HepG2 (cell line): ENCODE results near the gene IKBKE. TPM values are rescaled to one million over a fixed set of nuclear protein-coding genes. Genes with fewer than 3 reads are reported as not detected.

Source experiments
- ATAC-seq: fragments of 200-7000 bp; cut with Tn5 transposase; 3 replicates; pipeline ENCODE4 v1.9.1; 2020; ENCODE audit warnings: mild to moderate bottlenecking, moderate library complexity
- BruUV-seq: library from RNA; stranded (reverse); fragments of 400-500 nt; replicated peaks from 2 replicates; lab custom pipeline; 2021; lab: Mats Ljungman, UMichigan
- CTCF ChIA-PET: fragments of 300-600 bp; formaldehyde crosslinking; extraction: SDS; loops from one replicate; lab custom pipeline; 2021; ENCODE audit warnings: low total read pairs, inconsistent platforms, low intra/inter-chr PET ratio; lab: Yijun Ruan, JAX
- POLR2A ChIA-PET: fragments of 350-600 bp; sonication (Branson Sonifier 250); formaldehyde crosslinking; loops from one replicate; lab custom pipeline; 2020; ENCODE audit warnings: antibody characterized with exemption, inconsistent platforms; lab: Yijun Ruan, JAX
- DNase-seq: peaks from one replicate; pipeline ENCODE4 v3.0.0-alpha.2; 2015; ENCODE audit warnings: low spot score
- FAIRE-seq: peaks from 3 replicates; lab custom pipeline; 2011; peaks lifted over from hg19 to GRCh38; lab: Jason Lieb, UNC
- H2AFZ ChIP-seq: one replicate; pipeline ENCODE4 v1.6.1; 2011; ENCODE audit warnings: low read length, inconsistent platforms
- H3K27ac ChIP-seq: fragments of 300-600 bp; 3 replicates; pipeline ENCODE4 v1.8.0; 2011; ENCODE audit warnings: mixed run types, mild to moderate bottlenecking, mixed read lengths, low read length, inconsistent platforms; ENCODE audit not compliant: insufficient read depth; ENCODE audit errors: extremely low read length
- H3K27me3 ChIP-seq, 2 experiments: fragments of 200-600 bp in 1 of 2; 2 replicates in 1 of 2; 3 replicates in 1 of 2; pipeline versions ENCODE4 v1.6.0 to v1.8.0; 2011; ENCODE audit warnings: low read length in 2 of 2, mild to moderate bottlenecking in 2 of 2, moderate library complexity in 2 of 2, inconsistent platforms in 1 of 2; ENCODE audit not compliant: insufficient read depth in 2 of 2, control insufficient read depth in 1 of 2
- H3K36me3 ChIP-seq, 2 experiments: fragments of 200-600 bp in 1 of 2; replicated peaks in 1 of 2; 2 replicates in 1 of 2; 3 replicates in 1 of 2; pipeline versions ENCODE4 v1.5.1 to v1.8.0; 2011; ENCODE audit warnings: low read length in 2 of 2, inconsistent platforms in 1 of 2; ENCODE audit not compliant: insufficient read depth in 2 of 2, control insufficient read depth in 1 of 2
- H3K4me1 ChIP-seq: 2 replicates; pipeline ENCODE4 v1.5.1; 2012; ENCODE audit warnings: low read length, inconsistent platforms; ENCODE audit not compliant: insufficient read depth
- H3K4me2 ChIP-seq: 2 replicates; pipeline ENCODE4 v1.6.0; 2011; ENCODE audit warnings: low read depth, low read length, inconsistent platforms
- H3K4me3 ChIP-seq, 3 experiments: fragments of 200-600 bp in 1 of 3; sonication (generic), shearing (Covaris generic) in 1 of 3; replicated peaks in 1 of 3; 2 replicates each; pipeline ENCODE4 v1.5.1; 2011 to 2016; ENCODE audit warnings: low read length in 3 of 3, inconsistent platforms in 2 of 3, low read depth in 2 of 3, mild to moderate bottlenecking in 2 of 3, control low read depth in 1 of 3, mixed read lengths in 1 of 3; ENCODE audit not compliant: insufficient read depth in 1 of 3
- H3K79me2 ChIP-seq: one replicate; pipeline ENCODE4 v1.6.1; 2011; ENCODE audit warnings: low read length, inconsistent platforms; ENCODE audit not compliant: insufficient read depth
- H3K9ac ChIP-seq: 2 replicates; pipeline ENCODE4 v1.6.0; 2011; ENCODE audit warnings: mild to moderate bottlenecking, low read depth, low read length, inconsistent platforms; ENCODE audit not compliant: insufficient read depth
- H3K9me3 ChIP-seq: 2 replicates; pipeline ENCODE4 v1.5.1; 2012; ENCODE audit warnings: mild to moderate bottlenecking, low read length
- H4K20me1 ChIP-seq: 2 replicates; pipeline ENCODE4 v1.6.0; 2011; ENCODE audit warnings: inconsistent platforms, mild to moderate bottlenecking, low read length, moderate library complexity; ENCODE audit not compliant: insufficient read depth
- DNMT1 ChIP-seq: sonication (generic); formaldehyde crosslinking; IDR thresholded peaks from 2 replicates; pipeline ENCODE4 v1.5.1; 2020; ENCODE audit warnings: mild to moderate bottlenecking, missing genetic modification reagents
- FOXM1 ChIP-seq: sonication (generic); formaldehyde crosslinking; IDR thresholded peaks from 2 replicates; pipeline ENCODE4 v1.5.0; 2020; ENCODE audit warnings: missing genetic modification reagents
- MED8 ChIP-seq: sonication (generic); formaldehyde crosslinking; IDR thresholded peaks from 2 replicates; pipeline ENCODE4 v1.8.1; 2023; ENCODE audit warnings: mild to moderate bottlenecking, missing genetic modification reagents; ENCODE audit not compliant: insufficient replicate concordance
- RARA ChIP-seq: IDR thresholded peaks from 2 replicates; pipeline ENCODE4 v1.6.1; 2016; ENCODE audit warnings: missing genetic modification reagents, missing compliant biosample characterization
- SALL1 ChIP-seq: sonication (generic); formaldehyde crosslinking; IDR thresholded peaks from 2 replicates; pipeline ENCODE4 v1.8.0; 2022; ENCODE audit warnings: mild to moderate bottlenecking, missing genetic modification reagents
- TAF1 ChIP-seq: sonication (generic); formaldehyde crosslinking; IDR thresholded peaks from 2 replicates; pipeline ENCODE4 v1.4.0; 2020; ENCODE audit warnings: missing genetic modification reagents
- THYN1 ChIP-seq: sonication (generic); formaldehyde crosslinking; IDR thresholded peaks from 2 replicates; pipeline ENCODE4 v1.8.1; 2023; ENCODE audit warnings: low read depth, mild to moderate bottlenecking, moderate library complexity, missing genetic modification reagents, borderline replicate concordance
- ZNF235 ChIP-seq: sonication (generic); formaldehyde crosslinking; IDR thresholded peaks from 2 replicates; pipeline ENCODE4 v1.8.1; 2023; ENCODE audit warnings: mild to moderate bottlenecking, missing genetic modification reagents, borderline replicate concordance
- ZNF343 ChIP-seq: sonication (generic); formaldehyde crosslinking; IDR thresholded peaks from 2 replicates; pipeline ENCODE4 v1.4.0; 2020; ENCODE audit warnings: mild to moderate bottlenecking, missing genetic modification reagents
- WGBS: methylation state at CpG from one replicate; pipeline ENCODE4 v1.1.6; 2017; ENCODE audit warnings: low lambda C conversion rate; 5-methylcytosine and 5-hydroxymethylcytosine counted together
- in situ Hi-C: cut with HindIII; loops from 2 replicates; pipeline ENCODE4 v1.10.0; 2017; ENCODE audit warnings: low pct_unique_long_range_greater_than_20kb; ENCODE audit not compliant: extremely low pct_ligation_motif_present
- intact Hi-C: fragments of 100-400 bp; cut with micrococcal nuclease; formaldehyde crosslinking; loops from one replicate; pipeline ENCODE4 v1.10.0; 2022; ENCODE audit not compliant: unreplicated experiment
- polyA plus RNA-seq, 8 experiments: library from polyadenylated mRNA; depleted of rRNA in 3 of 8; stranded (reverse) in 7 of 8; unstranded in 1 of 8; fragments of >200 nt; fragmentation: Illumina TruSeq in 4 of 8; extraction: Trizol in 4 of 8; gene quantifications; 2 replicates each; pipeline versions ENCODE4 v1.2.1 to v1.2.3, GENCODE V29; 2011 to 2016; ENCODE audit warnings: low read depth in 4 of 8, missing spikeins in 1 of 8, mixed read lengths in 1 of 8; ENCODE audit not compliant: insufficient read depth in 1 of 8
- total RNA-seq, 5 experiments: library from RNA; depleted of rRNA; stranded (reverse); fragments of >200 nt; fragmentation: Illumina TruSeq; extraction: Trizol; gene quantifications; 2 replicates each; pipeline ENCODE4 v1.2.3, GENCODE V29; 2016; ENCODE audit warnings: low read depth in 1 of 5
- TF ChIP-seq, protein P1 (sequence below): sonication (generic); formaldehyde crosslinking; IDR thresholded peaks from 2 replicates; pipeline ENCODE4 v1.5.0; 2020; ENCODE audit warnings: mild to moderate bottlenecking, missing genetic modification reagents
- TF ChIP-seq, protein P2 (sequence below): sonication (generic); formaldehyde crosslinking; IDR thresholded peaks from 2 replicates; pipeline ENCODE4 v1.5.1; 2020; ENCODE audit warnings: missing genetic modification reagents, mild to moderate bottlenecking, borderline replicate concordance
- TF ChIP-seq, protein P3 (sequence below): IDR thresholded peaks from 2 replicates; pipeline ENCODE4 v1.6.1; 2016; ENCODE audit warnings: low read depth, missing genetic modification reagents, missing compliant biosample characterization
- TF ChIP-seq, protein P4 (sequence below): IDR thresholded peaks from 2 replicates; pipeline ENCODE4 v1.6.1; 2016
- TF ChIP-seq, protein P5 (sequence below): sonication (generic); formaldehyde crosslinking; IDR thresholded peaks from 2 replicates; pipeline ENCODE4 v1.4.0; 2020; ENCODE audit warnings: missing genetic modification reagents

Gene IKBKE
- total and polyA plus RNA-seq, 2 of the 13 experiments (the other 11 are each of a cell fraction or from before 2014, with no cell fraction given), result 4.5 to 5.8 TPM

DNA sequence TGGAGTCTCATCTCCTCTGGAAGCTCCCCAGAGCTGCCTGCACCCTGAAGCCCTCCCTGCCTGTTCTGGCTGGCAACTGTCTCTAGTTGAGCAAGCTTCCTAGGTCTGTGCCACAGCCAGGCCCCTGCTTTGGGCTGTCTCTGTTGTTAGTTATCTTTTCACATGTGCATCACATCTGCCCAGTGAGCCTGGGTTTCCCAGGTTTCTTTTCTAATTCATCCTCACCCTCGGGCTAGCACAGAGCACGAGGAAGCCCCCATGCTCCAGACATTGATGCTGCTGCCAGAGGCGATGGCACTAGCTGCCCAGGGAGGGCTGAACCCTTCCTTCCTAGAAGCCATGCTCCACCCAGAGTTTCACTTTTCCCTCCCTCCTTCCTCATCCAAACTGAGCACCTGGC is 64.3 kb downstream of the IKBKE start:
- H3K27me3 ChIP-seq, result peaks cover 0 to 4% of the 10 kb centered on the region in 2 experiments; a peak in 1 of 5 replicates
- ChIA-PET POLR2A (no interaction called here), CTCF (no interaction called here)
- BruUV-seq, result no TSS peak
- intact Hi-C loops, result no loop called here
- H3K79me2 ChIP-seq, result no peaks in the 10 kb centered on the region
- in situ Hi-C loops, result no loop called here
- TF ChIP-seq THYN1 (CRISPR knock-in tag) (no peak), FOXM1 (CRISPR knock-in tag) (no peak), TAF1 (CRISPR knock-in tag) (no peak), DNMT1 (CRISPR knock-in tag) (no peak), ZNF235 (CRISPR knock-in tag) (no peak), MED8 (no peak), ZNF343 (no peak), SALL1 (CRISPR knock-in tag) (no peak), RARA (CRISPR knock-in tag) (no peak)
- TF ChIP-seq, protein P1, sequence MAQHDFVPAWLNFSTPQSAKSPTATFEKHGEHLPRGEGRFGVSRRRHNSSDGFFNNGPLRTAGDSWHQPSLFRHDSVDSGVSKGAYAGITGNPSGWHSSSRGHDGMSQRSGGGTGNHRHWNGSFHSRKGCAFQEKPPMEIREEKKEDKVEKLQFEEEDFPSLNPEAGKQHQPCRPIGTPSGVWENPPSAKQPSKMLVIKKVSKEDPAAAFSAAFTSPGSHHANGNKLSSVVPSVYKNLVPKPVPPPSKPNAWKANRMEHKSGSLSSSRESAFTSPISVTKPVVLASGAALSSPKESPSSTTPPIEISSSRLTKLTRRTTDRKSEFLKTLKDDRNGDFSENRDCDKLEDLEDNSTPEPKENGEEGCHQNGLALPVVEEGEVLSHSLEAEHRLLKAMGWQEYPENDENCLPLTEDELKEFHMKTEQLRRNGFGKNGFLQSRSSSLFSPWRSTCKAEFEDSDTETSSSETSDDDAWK (CRISPR knock-in tag), result no peak
- TF ChIP-seq, protein P2, sequence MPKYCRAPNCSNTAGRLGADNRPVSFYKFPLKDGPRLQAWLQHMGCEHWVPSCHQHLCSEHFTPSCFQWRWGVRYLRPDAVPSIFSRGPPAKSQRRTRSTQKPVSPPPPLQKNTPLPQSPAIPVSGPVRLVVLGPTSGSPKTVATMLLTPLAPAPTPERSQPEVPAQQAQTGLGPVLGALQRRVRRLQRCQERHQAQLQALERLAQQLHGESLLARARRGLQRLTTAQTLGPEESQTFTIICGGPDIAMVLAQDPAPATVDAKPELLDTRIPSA (CRISPR knock-in tag), result no peak
- TF ChIP-seq, protein P3, sequence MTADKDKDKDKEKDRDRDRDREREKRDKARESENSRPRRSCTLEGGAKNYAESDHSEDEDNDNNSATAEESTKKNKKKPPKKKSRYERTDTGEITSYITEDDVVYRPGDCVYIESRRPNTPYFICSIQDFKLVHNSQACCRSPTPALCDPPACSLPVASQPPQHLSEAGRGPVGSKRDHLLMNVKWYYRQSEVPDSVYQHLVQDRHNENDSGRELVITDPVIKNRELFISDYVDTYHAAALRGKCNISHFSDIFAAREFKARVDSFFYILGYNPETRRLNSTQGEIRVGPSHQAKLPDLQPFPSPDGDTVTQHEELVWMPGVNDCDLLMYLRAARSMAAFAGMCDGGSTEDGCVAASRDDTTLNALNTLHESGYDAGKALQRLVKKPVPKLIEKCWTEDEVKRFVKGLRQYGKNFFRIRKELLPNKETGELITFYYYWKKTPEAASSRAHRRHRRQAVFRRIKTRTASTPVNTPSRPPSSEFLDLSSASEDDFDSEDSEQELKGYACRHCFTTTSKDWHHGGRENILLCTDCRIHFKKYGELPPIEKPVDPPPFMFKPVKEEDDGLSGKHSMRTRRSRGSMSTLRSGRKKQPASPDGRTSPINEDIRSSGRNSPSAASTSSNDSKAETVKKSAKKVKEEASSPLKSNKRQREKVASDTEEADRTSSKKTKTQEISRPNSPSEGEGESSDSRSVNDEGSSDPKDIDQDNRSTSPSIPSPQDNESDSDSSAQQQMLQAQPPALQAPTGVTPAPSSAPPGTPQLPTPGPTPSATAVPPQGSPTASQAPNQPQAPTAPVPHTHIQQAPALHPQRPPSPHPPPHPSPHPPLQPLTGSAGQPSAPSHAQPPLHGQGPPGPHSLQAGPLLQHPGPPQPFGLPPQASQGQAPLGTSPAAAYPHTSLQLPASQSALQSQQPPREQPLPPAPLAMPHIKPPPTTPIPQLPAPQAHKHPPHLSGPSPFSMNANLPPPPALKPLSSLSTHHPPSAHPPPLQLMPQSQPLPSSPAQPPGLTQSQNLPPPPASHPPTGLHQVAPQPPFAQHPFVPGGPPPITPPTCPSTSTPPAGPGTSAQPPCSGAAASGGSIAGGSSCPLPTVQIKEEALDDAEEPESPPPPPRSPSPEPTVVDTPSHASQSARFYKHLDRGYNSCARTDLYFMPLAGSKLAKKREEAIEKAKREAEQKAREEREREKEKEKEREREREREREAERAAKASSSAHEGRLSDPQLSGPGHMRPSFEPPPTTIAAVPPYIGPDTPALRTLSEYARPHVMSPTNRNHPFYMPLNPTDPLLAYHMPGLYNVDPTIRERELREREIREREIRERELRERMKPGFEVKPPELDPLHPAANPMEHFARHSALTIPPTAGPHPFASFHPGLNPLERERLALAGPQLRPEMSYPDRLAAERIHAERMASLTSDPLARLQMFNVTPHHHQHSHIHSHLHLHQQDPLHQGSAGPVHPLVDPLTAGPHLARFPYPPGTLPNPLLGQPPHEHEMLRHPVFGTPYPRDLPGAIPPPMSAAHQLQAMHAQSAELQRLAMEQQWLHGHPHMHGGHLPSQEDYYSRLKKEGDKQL (CRISPR knock-in tag), result no peak
- TF ChIP-seq, protein P4, sequence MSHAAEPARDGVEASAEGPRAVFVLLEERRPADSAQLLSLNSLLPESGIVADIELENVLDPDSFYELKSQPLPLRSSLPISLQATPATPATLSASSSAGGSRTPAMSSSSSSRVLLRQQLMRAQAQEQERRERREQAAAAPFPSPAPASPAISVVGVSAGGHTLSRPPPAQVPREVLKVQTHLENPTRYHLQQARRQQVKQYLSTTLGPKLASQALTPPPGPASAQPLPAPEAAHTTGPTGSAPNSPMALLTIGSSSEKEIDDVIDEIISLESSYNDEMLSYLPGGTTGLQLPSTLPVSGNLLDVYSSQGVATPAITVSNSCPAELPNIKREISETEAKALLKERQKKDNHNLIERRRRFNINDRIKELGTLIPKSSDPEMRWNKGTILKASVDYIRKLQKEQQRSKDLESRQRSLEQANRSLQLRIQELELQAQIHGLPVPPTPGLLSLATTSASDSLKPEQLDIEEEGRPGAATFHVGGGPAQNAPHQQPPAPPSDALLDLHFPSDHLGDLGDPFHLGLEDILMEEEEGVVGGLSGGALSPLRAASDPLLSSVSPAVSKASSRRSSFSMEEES (CRISPR knock-in tag), result no peak
- TF ChIP-seq, protein P5, sequence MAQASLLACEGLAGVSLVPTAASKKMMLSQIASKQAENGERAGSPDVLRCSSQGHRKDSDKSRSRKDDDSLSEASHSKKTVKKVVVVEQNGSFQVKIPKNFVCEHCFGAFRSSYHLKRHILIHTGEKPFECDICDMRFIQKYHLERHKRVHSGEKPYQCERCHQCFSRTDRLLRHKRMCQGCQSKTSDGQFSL (CRISPR knock-in tag), result no peak
- TF ChIP-seq, all 625 proteins: peak for 0
- no peak overlapping the region for H3K27ac ChIP-seq
- no peak overlapping the region for H3K4me2 ChIP-seq
- H3K9me3 ChIP-seq, result no peaks in the 10 kb centered on the region
- no peak overlapping the region for H2AFZ ChIP-seq
- H3K36me3 ChIP-seq, result no peaks in the 10 kb centered on the region
- no peak overlapping the region for H3K4me3 ChIP-seq
- H3K4me1 ChIP-seq, result no peaks in the 10 kb centered on the region
- WGBS, result 11% methylated on average over 3 of the region's 3 CpGs
- H4K20me1 ChIP-seq, result no peaks in the 10 kb centered on the region
- no peak for ATAC-seq
- no peak for FAIRE-seq
- H3K9ac ChIP-seq, result no peak overlapping the region
- no peak for DNase-seq
